ENCODE results near the gene ENDOU.

ENDOU gene

GRCh38 chr12:47753021-47754001 lies 28.0 kb upstream of the ENDOU start:
- no peak overlapping the region for H3K4me3 ChIP-seq (ENCODE audit: low read length)
- H3K4me1 ChIP-seq (ENCODE audit: control insufficient read depth, insufficient read depth, low read length) = peaks cover 2% of the 10 kb centered on the region

DNA sequence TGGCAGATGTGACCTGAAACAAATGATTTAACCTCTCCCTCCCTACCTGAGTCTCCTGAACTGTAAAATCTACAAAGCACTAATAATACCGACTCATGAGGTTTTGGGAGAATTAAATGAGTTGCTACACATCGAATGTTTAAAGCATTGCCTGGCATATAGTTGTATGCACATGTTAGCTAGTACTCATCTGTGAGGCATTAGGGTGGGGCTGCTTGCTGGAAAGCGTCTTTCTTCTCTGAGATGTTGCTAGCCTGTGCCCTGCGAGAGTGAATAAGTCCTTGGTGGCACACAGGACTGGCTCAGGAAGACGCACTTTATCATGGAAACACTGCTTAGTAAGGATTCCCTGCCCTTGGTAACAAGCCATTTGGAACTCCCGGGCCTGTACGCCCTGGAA lies 27.3 kb upstream of the ENDOU start:
- no peak overlapping the region for H3K4me3 ChIP-seq (ENCODE audit: low read length)
- no peaks in the 10 kb centered on the region for H3K4me1 ChIP-seq (ENCODE audit: control insufficient read depth, insufficient read depth, low read length)
- H3K27ac ChIP-seq (ENCODE audit: low read depth, low read length) = no peak overlapping the region
- no peaks in the 10 kb centered on the region for H3K36me3 ChIP-seq (ENCODE audit: control insufficient read depth, insufficient read depth, low read length)
- no peak overlapping the region for H3K9ac ChIP-seq (ENCODE audit: low read length)
- no peaks in the 10 kb centered on the region for H3K27me3 ChIP-seq (ENCODE audit: control insufficient read depth, insufficient read depth, low read length)

More at GRCh38 chr12:47753021-47754001, 28.0 kb upstream of the ENDOU start:
- Histone ChIP-seq H3K27me3 (ENCODE audit: control insufficient read depth, insufficient read depth, low read length) (no peaks in the 10 kb centered on the region), H3K36me3 (ENCODE audit: control insufficient read depth, insufficient read depth, low read length) (no peaks in the 10 kb centered on the region), H3K9ac (ENCODE audit: low read length) (no peak overlapping the region), H3K27ac (ENCODE audit: low read depth, low read length) (no peak overlapping the region)

GRCh38 chr12:47752121-47752520 lies 26.8 kb upstream of the ENDOU start:
- H3K36me3 ChIP-seq (ENCODE audit: control insufficient read depth, insufficient read depth, low read length) = no peaks in the 10 kb centered on the region
- no peaks in the 10 kb centered on the region for H3K4me1 ChIP-seq (ENCODE audit: control insufficient read depth, insufficient read depth, low read length)
- no peak overlapping the region for H3K9ac ChIP-seq (ENCODE audit: low read length)
- H3K27me3 ChIP-seq (ENCODE audit: control insufficient read depth, insufficient read depth, low read length) = no peaks in the 10 kb centered on the region
- H3K27ac ChIP-seq (ENCODE audit: low read depth, low read length) = no peak overlapping the region
- no peak overlapping the region for H3K4me3 ChIP-seq (ENCODE audit: low read length)

DNA sequence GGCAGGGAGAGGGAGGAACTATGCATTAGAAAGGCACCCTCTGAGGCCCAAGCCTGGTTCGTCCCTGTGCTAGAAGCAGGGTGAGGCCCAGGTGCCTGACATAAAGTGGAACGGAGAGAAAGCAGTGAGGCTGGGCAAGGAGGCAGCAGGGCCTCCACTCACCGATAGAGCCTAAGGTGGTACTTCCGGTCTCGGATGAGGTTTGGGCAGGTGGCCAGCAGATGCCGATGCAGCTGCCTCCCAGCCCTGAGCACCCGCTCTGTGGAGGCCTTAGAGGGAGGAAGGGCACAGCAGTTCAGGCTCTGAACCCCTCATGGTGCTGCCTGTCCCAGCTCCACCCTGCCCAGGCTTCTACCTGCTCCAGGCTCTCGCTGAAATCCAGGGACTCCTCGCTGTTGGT lies 26.3 kb upstream of the ENDOU start:
- H3K9ac ChIP-seq (ENCODE audit: low read length) = no peak overlapping the region

DNA sequence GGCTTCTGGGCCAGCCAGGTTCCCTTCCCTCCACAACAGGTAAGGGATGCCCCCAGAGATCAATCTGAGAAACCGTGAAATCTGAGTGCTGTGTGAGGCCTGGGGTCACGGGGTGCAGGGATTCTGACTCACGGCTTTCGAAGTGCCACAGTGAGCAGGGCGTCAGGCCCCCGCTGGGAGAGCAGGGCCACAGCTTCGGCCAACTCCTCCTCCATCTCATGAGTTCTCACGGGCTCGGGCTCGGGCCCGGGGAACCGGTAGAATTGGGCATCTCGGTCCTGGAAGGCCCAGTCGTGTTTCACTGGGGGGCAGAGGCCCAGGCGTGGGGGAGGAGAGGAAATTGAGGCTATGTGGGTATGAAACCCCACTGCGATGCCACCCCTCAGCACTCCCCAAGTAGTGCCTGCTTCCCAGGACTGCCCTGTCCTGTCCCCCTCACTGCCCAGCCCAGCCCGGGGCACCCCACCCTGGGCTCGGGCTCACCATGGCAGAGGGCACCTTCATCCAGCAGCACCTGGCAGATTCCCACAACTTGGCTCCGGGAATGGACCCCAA lies 25.7 kb upstream of the ENDOU start:
- H3K9ac ChIP-seq (ENCODE audit: low read length) = no peak overlapping the region
- H3K36me3 ChIP-seq (ENCODE audit: control insufficient read depth, insufficient read depth, low read length) = no peaks in the 10 kb centered on the region
- H3K27me3 ChIP-seq (ENCODE audit: control insufficient read depth, insufficient read depth, low read length) = no peaks in the 10 kb centered on the region
- H3K4me3 ChIP-seq (ENCODE audit: low read length) = no peak overlapping the region
- H3K27ac ChIP-seq (ENCODE audit: low read depth, low read length) = no peak overlapping the region
- no peaks in the 10 kb centered on the region for H3K4me1 ChIP-seq (ENCODE audit: control insufficient read depth, insufficient read depth, low read length)

More for the DNA sequence above, 26.3 kb upstream of the ENDOU start:
- no peaks in the 10 kb centered on the region for H3K36me3 ChIP-seq (ENCODE audit: control insufficient read depth, insufficient read depth, low read length)
- no peak overlapping the region for H3K4me3 ChIP-seq (ENCODE audit: low read length)
- no peaks in the 10 kb centered on the region for H3K4me1 ChIP-seq (ENCODE audit: control insufficient read depth, insufficient read depth, low read length)
- H3K27me3 ChIP-seq (ENCODE audit: control insufficient read depth, insufficient read depth, low read length) = no peaks in the 10 kb centered on the region
- no peak overlapping the region for H3K27ac ChIP-seq (ENCODE audit: low read depth, low read length)

DNA sequence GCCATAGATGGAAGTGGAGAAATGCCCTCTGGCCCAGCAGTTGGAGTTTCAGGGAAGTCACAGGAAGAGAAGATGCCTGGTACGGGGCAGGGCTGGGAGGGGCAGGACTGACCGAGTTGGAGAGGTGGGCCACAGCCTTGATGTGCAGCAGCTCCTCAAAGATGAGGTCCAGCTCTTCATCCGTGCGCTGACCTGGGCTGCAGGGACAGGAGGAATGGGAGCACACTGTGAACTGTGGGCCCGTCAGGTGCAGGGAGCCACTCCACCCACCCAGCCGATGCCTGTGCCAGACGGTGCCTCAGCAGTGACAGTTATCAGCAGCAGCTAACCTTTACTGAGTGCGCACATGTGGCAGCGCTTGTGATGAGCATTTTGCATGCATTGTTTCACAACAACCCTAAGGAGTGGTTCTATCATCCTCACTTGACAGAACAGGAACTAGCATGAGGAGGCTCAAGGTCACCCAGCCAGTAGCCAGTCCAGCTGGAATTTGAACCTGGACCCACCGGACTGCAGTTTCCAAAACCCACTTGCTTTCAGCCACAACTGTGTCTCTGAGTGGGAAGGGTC lies 25.0 kb upstream of the ENDOU start:
- Histone ChIP-seq H3K9ac (ENCODE audit: low read length) (no peak overlapping the region), H3K36me3 (ENCODE audit: control insufficient read depth, insufficient read depth, low read length) (no peaks in the 10 kb centered on the region), H3K27me3 (ENCODE audit: control insufficient read depth, insufficient read depth, low read length) (no peaks in the 10 kb centered on the region), H3K4me3 (ENCODE audit: low read length) (no peak overlapping the region), H3K4me1 (ENCODE audit: control insufficient read depth, insufficient read depth, low read length) (no peaks in the 10 kb centered on the region), H3K27ac (ENCODE audit: low read depth, low read length) (no peak overlapping the region)

DNA sequence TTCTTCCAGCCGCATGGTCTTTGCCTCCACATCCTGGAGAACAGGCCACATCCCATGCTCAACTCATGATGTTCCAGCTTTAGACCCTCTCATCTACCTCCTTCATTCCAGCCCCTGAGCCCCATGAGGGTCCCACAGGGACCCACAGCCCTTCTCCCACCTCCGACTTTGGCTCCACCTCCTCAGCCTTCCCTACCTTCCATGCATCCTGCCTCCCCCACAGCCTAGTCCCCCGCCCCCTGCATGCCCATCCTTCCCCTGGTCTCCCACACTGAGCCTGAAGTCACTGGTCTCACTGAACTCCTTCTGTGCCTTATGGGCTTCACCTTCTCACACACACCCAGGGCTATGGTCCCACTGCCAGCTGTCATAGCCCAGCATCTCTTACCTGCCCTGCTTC lies 23.6 kb upstream of the ENDOU start:
- Histone ChIP-seq H3K4me3 (ENCODE audit: low read length) (no peak overlapping the region), H3K36me3 (ENCODE audit: control insufficient read depth, insufficient read depth, low read length) (no peaks in the 10 kb centered on the region), H3K4me1 (ENCODE audit: control insufficient read depth, insufficient read depth, low read length) (no peaks in the 10 kb centered on the region), H3K9ac (ENCODE audit: low read length) (no peak overlapping the region), H3K27ac (ENCODE audit: low read depth, low read length) (no peak overlapping the region), H3K27me3 (ENCODE audit: control insufficient read depth, insufficient read depth, low read length) (no peaks in the 10 kb centered on the region)

DNA sequence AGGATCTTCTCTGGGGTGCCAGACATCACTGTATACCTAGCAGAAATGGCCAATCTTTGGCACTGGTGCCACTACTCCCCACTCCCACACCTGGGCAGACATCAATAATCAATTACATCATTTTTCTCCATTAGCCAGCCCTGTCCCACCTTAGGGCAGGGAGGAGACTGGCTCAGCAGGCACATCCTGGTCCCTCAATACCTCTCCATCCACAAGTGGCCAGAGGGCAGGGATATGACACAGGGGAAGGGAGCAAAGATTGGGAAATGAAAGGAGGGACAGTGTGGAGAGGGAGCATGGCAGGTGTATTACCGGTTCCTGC lies 23.2 kb upstream of the ENDOU start:
- H3K27ac ChIP-seq (ENCODE audit: low read depth, low read length) = no peak overlapping the region
- no peaks in the 10 kb centered on the region for H3K4me1 ChIP-seq (ENCODE audit: control insufficient read depth, insufficient read depth, low read length)
- no peaks in the 10 kb centered on the region for H3K36me3 ChIP-seq (ENCODE audit: control insufficient read depth, insufficient read depth, low read length)
- H3K9ac ChIP-seq (ENCODE audit: low read length) = no peak overlapping the region
- no peak overlapping the region for H3K4me3 ChIP-seq (ENCODE audit: low read length)
- H3K27me3 ChIP-seq (ENCODE audit: control insufficient read depth, insufficient read depth, low read length) = no peaks in the 10 kb centered on the region

DNA sequence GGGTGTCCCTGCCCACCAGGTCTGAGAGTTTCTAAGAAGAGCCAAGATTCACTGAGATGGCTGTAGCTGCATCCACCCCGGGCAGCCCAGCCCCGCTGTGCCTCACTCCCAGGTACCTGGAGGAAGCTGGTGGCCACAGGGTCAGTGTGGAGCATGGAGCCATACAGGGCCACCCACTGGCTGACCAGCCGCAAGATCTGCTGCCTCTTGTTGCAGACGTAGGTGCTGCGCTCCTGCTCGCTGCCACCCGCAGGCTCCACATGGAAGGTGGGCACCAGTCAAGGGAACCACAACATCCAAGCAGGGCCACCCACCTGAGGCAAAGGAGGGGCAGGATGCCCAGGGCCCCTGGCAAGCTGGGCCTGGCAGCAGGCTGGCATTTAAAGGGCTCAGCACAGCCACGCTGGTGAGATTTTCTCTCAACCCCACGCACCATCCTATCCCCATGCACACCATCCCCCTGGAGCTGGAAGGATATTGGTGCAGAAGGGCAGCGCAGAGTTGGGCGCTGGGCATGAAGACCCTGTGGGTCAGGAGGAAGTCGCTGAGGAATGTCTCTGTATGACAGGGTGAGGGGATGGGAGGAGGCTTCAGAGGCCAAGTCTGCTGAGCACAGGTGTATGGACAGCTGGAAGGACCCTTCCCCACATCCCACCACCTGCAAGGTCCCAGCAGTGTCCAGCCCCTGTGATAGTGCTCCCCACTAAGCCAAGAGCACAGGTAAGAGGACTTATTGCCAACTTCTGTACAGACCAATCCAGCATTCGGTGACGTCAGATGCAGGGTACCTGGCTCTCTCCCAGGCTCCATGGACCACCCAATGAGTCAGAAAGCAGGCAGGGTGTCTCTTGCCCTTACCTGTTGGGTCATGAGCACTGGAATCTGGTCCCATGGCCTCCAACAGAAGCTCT lies 22.6 kb upstream of the ENDOU start:
- Histone ChIP-seq H3K4me3 (ENCODE audit: low read length) (no peak overlapping the region), H3K27ac (ENCODE audit: low read depth, low read length) (no peak overlapping the region), H3K36me3 (ENCODE audit: control insufficient read depth, insufficient read depth, low read length) (no peaks in the 10 kb centered on the region), H3K27me3 (ENCODE audit: control insufficient read depth, insufficient read depth, low read length) (no peaks in the 10 kb centered on the region), H3K9ac (ENCODE audit: low read length) (no peak overlapping the region), H3K4me1 (ENCODE audit: control insufficient read depth, insufficient read depth, low read length) (no peaks in the 10 kb centered on the region)

- Histone ChIP-seq H3K9ac (ENCODE audit: low read length) (no peak overlapping the region), H3K4me1 (ENCODE audit: control insufficient read depth, insufficient read depth, low read length) (no peaks in the 10 kb centered on the region), H3K27ac (ENCODE audit: low read depth, low read length) (no peak overlapping the region), H3K4me3 (ENCODE audit: low read length) (no peak overlapping the region), H3K27me3 (ENCODE audit: control insufficient read depth, insufficient read depth, low read length) (no peaks in the 10 kb centered on the region), H3K36me3 (ENCODE audit: control insufficient read depth, insufficient read depth, low read length) (no peaks in the 10 kb centered on the region)
Measured at GRCh38 chr12:47747126-47747525, 21.8 kb upstream of the ENDOU start.

DNA sequence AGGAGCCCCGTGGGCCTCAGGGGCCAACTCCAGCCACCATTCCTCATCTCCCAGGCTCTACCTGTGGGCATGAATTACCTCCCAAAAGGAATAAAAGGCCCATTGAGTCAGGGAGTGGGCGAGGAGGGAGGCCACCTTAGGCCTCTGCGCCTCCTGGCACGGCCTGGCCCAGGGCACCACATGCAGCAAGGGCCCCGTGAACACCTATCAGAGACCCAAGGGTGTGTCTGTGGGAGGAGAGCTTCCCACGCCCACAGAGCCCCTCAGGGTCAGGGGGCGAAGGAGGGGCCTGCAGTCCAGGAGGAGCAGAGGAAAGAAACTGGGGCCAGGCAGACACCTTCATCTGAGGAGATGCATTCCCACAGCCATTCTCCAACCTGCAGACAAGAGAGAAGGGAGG lies 21.2 kb upstream of the ENDOU start:
- Histone ChIP-seq H3K27me3 (ENCODE audit: control insufficient read depth, insufficient read depth, low read length) (no peaks in the 10 kb centered on the region), H3K9ac (ENCODE audit: low read length) (no peak overlapping the region), H3K27ac (ENCODE audit: low read depth, low read length) (no peak overlapping the region), H3K4me3 (ENCODE audit: low read length) (no peak overlapping the region), H3K4me1 (ENCODE audit: control insufficient read depth, insufficient read depth, low read length) (no peaks in the 10 kb centered on the region), H3K36me3 (ENCODE audit: control insufficient read depth, insufficient read depth, low read length) (no peaks in the 10 kb centered on the region)

DNA sequence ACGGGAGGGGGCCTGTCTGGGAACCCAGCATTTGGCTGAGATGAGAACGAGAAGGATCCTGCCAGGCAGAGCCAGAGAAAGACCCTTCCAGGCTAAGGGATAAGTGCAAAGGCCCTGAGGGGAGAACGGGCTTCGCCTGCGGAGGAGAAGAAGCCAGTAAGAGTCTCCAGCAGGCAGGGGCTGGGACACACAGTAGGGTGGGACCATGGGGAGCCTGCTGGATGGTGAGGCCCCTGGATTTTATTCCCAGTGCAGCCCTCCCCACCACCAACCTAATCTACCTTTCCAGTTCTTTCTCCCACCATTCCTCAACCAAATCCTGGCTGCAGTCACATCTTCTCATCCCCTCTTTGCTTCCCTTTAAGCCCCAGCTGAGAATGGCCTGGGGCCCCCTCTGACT lies 20.8 kb upstream of the ENDOU start:
- Histone ChIP-seq H3K36me3 (ENCODE audit: control insufficient read depth, insufficient read depth, low read length) (no peaks in the 10 kb centered on the region), H3K27ac (ENCODE audit: low read depth, low read length) (no peak overlapping the region)

More for the DNA sequence above, 20.8 kb upstream of the ENDOU start:
- no peak overlapping the region for H3K4me3 ChIP-seq (ENCODE audit: low read length)
- H3K4me1 ChIP-seq (ENCODE audit: control insufficient read depth, insufficient read depth, low read length) = no peaks in the 10 kb centered on the region
- no peaks in the 10 kb centered on the region for H3K27me3 ChIP-seq (ENCODE audit: control insufficient read depth, insufficient read depth, low read length)
- H3K9ac ChIP-seq (ENCODE audit: low read length) = no peak overlapping the region
